ENCODE measurements around the gene TMC3.

GRCh38 chr15:81384891-81385720 is 11.1 kb upstream of the TMC3 start:
- TF ChIP-seq CTCF (IDR thresholded peaks at IDR 0.05; ENCODE audit: insufficient read depth, low read depth, low read length): no peak
- TF ChIP-seq EZH2 (IDR thresholded peaks at IDR 0.05; ENCODE audit: insufficient read depth, low read length): no peak
